Ishikawa (cell line): ENCODE measurements around the gene CDH13.

Experiments used
- CEBPB ChIP-seq: IDR thresholded peaks from 2 replicates; pipeline ENCODE4 v1.6.1; 2012
- CREB1 ChIP-seq: IDR thresholded peaks from 2 replicates; pipeline ENCODE4 v1.6.1; 2012; ENCODE audit warnings: low read depth
- EGR1 ChIP-seq: IDR thresholded peaks from 2 replicates; pipeline ENCODE4 v1.6.1; 2012
- EP300 ChIP-seq: IDR thresholded peaks from 2 replicates; pipeline ENCODE4 v1.6.1; 2012; ENCODE audit warnings: borderline replicate concordance
- FOXM1 ChIP-seq: IDR thresholded peaks from 2 replicates; pipeline ENCODE4 v1.6.1; 2012; ENCODE audit warnings: low read depth, borderline replicate concordance
- MAX ChIP-seq: IDR thresholded peaks from 2 replicates; pipeline ENCODE4 v1.6.1; 2012
- NFIC ChIP-seq: IDR thresholded peaks from 2 replicates; pipeline ENCODE4 v1.6.1; 2012
- RAD21 ChIP-seq: IDR thresholded peaks from 2 replicates; pipeline ENCODE4 v1.6.1; 2012; ENCODE audit warnings: low read depth
- REST ChIP-seq: IDR thresholded peaks from 2 replicates; pipeline ENCODE4 v1.6.1; 2012; ENCODE audit warnings: low read depth, mild to moderate bottlenecking
- TAF1 ChIP-seq: IDR thresholded peaks from 2 replicates; pipeline ENCODE4 v1.6.1; 2012; ENCODE audit warnings: low read depth, mild to moderate bottlenecking
- TCF12 ChIP-seq: IDR thresholded peaks from 2 replicates; pipeline ENCODE4 v1.6.1; 2012; ENCODE audit warnings: low read depth
- USF1 ChIP-seq: IDR thresholded peaks from 2 replicates; pipeline ENCODE4 v1.6.1; 2012
- YY1 ChIP-seq: IDR thresholded peaks from 2 replicates; pipeline ENCODE4 v1.6.1; 2012; ENCODE audit warnings: low read depth

- TF ChIP-seq RAD21 (no peak), CREB1 (no peak), NFIC (no peak), EP300 (no peak), TCF12 (no peak), TAF1 (no peak), REST (no peak), YY1 (no peak), USF1 (no peak), CEBPB (no peak), FOXM1 (no peak), MAX (no peak), EGR1 (no peak)
These were observed 1191.5 kb downstream of the CDH13 start for GRCh38 chr16:83818276-83818675.
